ENCODE measurements around the gene ATXN7. TPM values are rescaled to one million over a fixed set of nuclear protein-coding genes. Genes with fewer than 3 reads are reported as not detected.

The ATXN7 gene
- total RNA-seq, 4 donors from 2014 or later, result 6.1 to 28.2 (median 20.2) TPM

DNA sequence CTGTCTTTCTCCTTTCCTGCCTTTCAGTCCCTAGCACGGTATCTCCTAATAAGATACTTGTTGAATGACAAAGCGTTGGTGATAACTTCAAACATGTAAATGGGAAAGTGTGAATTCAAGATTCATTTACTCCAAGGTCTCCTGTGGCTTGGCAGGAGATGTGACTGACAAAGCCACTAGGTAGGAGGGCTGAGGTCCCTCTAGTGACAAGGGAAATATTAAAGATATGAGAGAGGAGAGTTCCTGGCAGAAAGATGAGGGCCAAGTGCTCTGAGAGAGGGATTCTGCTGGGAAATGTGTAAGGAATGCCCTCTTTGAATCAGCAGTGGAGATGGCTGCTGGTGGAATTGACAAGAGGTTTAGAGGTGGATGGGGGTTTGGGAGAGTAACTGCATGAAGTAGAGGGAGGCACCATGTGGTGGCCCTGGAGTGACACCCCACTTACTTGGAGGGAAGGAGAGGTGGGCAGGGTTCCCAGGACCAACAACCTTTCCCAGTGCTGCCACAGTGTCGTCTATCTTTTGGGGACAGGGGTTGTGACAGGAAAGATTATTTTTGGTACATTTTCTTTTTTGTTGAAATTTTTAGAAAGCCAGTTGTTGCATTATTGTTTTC lies 91.5 kb downstream of the ATXN7 start:
- intact Hi-C loops (cut with DNase I), result no loop called here
- Histone ChIP-seq H3K4me3 (no peak overlapping the region), H3K36me3 (peaks cover 0 to 27% (median 0%) of the 10 kb centered on the region in 3 donors), H3K4me1 (peaks cover 4 to 42% (median 6%) of the 10 kb centered on the region in 3 donors), H3K27me3 (no peaks in the 10 kb centered on the region), H3K9me3 (no peaks in the 10 kb centered on the region), H3K27ac (no peak overlapping the region)
- 84 to 88% methylated on average over 3 of the region's 3 CpGs for WGBS, 2 donors
- TF ChIP-seq POLR2A (IDR thresholded peaks at IDR 0.05), result no peak
- TF ChIP-seq, protein P1, sequence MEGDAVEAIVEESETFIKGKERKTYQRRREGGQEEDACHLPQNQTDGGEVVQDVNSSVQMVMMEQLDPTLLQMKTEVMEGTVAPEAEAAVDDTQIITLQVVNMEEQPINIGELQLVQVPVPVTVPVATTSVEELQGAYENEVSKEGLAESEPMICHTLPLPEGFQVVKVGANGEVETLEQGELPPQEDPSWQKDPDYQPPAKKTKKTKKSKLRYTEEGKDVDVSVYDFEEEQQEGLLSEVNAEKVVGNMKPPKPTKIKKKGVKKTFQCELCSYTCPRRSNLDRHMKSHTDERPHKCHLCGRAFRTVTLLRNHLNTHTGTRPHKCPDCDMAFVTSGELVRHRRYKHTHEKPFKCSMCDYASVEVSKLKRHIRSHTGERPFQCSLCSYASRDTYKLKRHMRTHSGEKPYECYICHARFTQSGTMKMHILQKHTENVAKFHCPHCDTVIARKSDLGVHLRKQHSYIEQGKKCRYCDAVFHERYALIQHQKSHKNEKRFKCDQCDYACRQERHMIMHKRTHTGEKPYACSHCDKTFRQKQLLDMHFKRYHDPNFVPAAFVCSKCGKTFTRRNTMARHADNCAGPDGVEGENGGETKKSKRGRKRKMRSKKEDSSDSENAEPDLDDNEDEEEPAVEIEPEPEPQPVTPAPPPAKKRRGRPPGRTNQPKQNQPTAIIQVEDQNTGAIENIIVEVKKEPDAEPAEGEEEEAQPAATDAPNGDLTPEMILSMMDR (IDR thresholded peaks at IDR 0.05), result no peak
- DNase-seq, result no peak

DNA sequence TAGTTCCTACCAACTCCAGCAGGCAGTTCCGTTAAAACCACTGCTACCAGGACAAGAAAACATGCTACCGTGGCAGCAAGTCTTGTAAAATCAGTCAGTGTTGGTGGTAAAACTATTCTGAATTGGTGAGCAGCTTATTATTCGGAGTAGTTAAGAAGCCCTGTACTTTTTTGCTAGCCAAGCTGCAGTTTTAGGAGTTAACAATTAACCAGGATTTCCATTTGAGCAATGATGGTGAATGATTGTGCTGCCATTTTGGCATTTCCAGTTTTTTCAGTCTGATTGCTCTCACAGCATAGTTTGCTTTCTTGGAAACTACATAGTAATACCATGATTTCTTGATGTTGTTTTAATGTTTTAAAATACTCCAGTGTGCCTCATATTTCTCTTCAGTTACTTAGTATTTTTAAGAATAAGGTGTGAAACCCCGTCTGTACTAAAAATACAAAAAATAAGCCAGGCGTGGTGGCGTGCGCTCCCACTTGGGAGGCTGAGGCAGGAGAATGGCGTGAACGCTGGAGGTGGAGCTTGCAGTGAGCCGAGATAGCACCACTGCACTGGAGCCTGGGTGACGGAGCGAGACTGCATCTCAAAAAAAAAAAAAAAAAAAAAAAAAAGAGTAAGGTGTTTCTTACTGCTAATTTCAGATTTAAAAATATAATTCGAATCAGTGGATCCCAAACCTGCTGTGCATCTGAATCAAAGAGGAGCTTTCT lies 92.3 kb downstream of the ATXN7 start:
- TF ChIP-seq, protein P1 (IDR thresholded peaks at IDR 0.05), result no peak
- no peak for TF ChIP-seq POLR2A (IDR thresholded peaks at IDR 0.05)

DNA sequence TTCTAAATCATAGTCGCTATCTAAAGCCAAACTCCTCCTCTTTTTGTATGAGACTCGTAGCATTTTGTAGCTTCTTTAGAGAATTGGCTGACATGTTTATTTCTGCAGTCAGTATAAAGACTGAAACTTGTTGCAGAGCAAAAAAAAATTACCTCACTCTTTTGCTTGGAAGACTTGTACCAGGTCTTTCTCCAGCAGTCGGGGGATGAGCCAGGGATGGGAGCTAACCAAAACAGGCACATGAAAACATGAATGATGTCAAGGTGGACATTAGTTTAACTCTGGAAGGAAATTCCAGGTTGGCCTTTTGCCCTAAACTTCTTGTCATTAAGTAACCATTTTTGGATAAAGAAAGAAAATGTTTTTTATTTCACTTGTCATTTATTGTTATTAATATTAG lies 95.5 kb downstream of the ATXN7 start:
- no peak for DNase-seq
- no peak for TF ChIP-seq POLR2A (IDR thresholded peaks at IDR 0.05)
- TF ChIP-seq, protein P1 (IDR thresholded peaks at IDR 0.05), result no peak
- 50 to 51% methylated on average over 3 of the region's 3 CpGs for WGBS, 2 donors
- Histone ChIP-seq H3K36me3 (peaks cover 0 to 19% (median 0%) of the 10 kb centered on the region in 3 donors), H3K4me3 (no peak overlapping the region), H3K27ac (no peak overlapping the region), H3K27me3 (no peaks in the 10 kb centered on the region), H3K9me3 (no peaks in the 10 kb centered on the region), H3K4me1 (peaks cover 7 to 38% (median 10%) of the 10 kb centered on the region in 3 donors)
- intact Hi-C loops (cut with DNase I), result no loop called here

More for the DNA sequence above, 92.3 kb downstream of the ATXN7 start:
- Histone ChIP-seq H3K36me3 (peaks cover 0 to 27% (median 0%) of the 10 kb centered on the region in 3 donors), H3K27ac (no peak overlapping the region), H3K4me3 (no peak overlapping the region), H3K4me1 (peaks cover 7 to 45% (median 8%) of the 10 kb centered on the region in 3 donors), H3K9me3 (no peaks in the 10 kb centered on the region), H3K27me3 (no peaks in the 10 kb centered on the region)
- 82 to 92% methylated on average over 13 of the region's 13 CpGs for WGBS, 2 donors
- DNase-seq, result no peak
- intact Hi-C loops (cut with DNase I), result no loop called here

DNA sequence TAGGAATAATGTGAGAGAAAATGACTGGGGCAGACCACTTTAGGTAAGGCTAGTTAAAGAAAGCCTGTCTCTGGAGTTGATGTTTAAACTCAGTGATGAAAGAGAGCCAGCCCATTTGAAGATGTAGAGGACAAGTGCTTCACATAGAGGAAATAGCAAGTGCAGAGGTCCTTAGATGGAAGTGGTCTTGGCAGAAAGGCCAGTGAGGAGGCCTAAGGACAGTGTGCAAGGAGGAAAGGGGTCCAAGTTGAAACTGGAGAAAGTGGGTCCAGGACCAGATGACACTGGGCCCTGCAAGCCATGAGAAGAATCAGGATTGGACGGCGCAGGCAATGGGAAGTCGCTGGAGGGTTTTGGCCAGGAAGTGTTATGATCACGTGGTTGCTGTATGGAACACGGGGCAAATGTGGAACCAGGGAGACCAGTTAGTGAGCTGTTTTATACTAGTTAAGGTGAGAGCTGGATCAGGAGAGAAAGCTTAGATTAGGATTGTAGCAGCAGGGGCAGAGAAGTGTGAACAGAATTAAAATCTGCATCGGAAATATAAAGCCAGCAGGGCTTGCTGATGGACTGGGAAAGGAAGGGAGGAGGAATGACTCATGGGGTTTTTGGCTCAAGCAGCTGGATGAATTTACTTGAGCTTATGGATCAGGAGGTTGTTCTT lies 96.5 kb downstream of the ATXN7 start:
- 6 to 23% methylated on average over 6 of the region's 6 CpGs for WGBS, 2 donors
- no peak for TF ChIP-seq POLR2A (IDR thresholded peaks at IDR 0.05)
- TF ChIP-seq, protein P1 (IDR thresholded peaks at IDR 0.05), result no peak
- no peaks in the 10 kb centered on the region for H3K9me3 ChIP-seq
- intact Hi-C loops (cut with DNase I), result no loop called here
- no peaks in the 10 kb centered on the region for H3K27me3 ChIP-seq
- peaks cover 7 to 47% (median 14%) of the 10 kb centered on the region in 3 donors for H3K4me1 ChIP-seq
- H3K36me3 ChIP-seq, result peaks cover 0 to 16% (median 0%) of the 10 kb centered on the region in 3 donors
- DNase-seq, result no peak
- peak overlapping the region; percentile 20 to 62 (median 58) for H3K27ac ChIP-seq
- H3K4me3 ChIP-seq, result peak overlapping the region; percentile 12 to 56 (median 33)

DNA sequence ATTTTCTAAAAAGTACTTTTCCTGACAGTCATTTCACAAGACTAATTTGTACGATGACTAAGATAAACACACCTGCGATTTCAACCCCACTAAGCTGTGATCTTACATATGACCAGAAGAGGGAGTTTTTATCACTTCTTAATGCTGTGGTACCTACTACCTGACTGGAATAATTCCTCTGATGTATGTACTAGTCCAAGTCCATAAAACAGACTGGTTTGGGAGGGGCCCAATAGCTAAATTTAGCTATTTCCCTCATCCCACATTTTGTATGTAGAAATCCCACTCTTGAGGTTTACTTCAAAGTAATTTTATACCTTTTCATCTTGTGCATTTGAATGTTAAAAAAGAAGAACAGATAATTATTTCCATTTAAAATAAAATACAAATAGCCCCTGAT lies 98.2 kb downstream of the ATXN7 start:
- WGBS, 2 donors, result 10 to 11% methylated on average over 2 of the region's 2 CpGs
- TF ChIP-seq POLR2A (IDR thresholded peaks at IDR 0.05), result no peak
- TF ChIP-seq, protein P1 (IDR thresholded peaks at IDR 0.05), result peak; percentile 52 to 77 (median 63)

More for the DNA sequence above, 98.2 kb downstream of the ATXN7 start:
- Histone ChIP-seq H3K4me3 (no peak overlapping the region), H3K27me3 (no peaks in the 10 kb centered on the region), H3K4me1 (peaks cover 7 to 57% (median 19%) of the 10 kb centered on the region in 3 donors), H3K9me3 (no peaks in the 10 kb centered on the region), H3K36me3 (peaks cover 0 to 8% (median 0%) of the 10 kb centered on the region in 3 donors), H3K27ac (peak overlapping the region in 1 of 4 donors; percentile 55)
- intact Hi-C loops (cut with DNase I), result no loop called here
- DNase-seq, result no peak

Data from esophagus squamous epithelium (tissue), 5 donors.